HG02588 (cell line): ENCODE measurements around the gene PROSER3.
A peak's percentile ranks its signal among the peaks of the same experiment; 100 is the strongest.

Experiments
- ATAC-seq: cut with Tn5 transposase; IDR thresholded peaks from one replicate; pipeline ENCODE4 v1.9.1; 2021; ENCODE audit warnings: mild to moderate bottlenecking, moderate library complexity; ENCODE audit not compliant: unreplicated experiment

Gene PROSER3

GRCh38 chr19:35738021-35738886, 19.7 kb upstream of the PROSER3 start:
- no peak for ATAC-seq

- ATAC-seq: no peak
Observed at GRCh38 chr19:35738887-35739229, 19.1 kb upstream of the PROSER3 start.

DNA sequence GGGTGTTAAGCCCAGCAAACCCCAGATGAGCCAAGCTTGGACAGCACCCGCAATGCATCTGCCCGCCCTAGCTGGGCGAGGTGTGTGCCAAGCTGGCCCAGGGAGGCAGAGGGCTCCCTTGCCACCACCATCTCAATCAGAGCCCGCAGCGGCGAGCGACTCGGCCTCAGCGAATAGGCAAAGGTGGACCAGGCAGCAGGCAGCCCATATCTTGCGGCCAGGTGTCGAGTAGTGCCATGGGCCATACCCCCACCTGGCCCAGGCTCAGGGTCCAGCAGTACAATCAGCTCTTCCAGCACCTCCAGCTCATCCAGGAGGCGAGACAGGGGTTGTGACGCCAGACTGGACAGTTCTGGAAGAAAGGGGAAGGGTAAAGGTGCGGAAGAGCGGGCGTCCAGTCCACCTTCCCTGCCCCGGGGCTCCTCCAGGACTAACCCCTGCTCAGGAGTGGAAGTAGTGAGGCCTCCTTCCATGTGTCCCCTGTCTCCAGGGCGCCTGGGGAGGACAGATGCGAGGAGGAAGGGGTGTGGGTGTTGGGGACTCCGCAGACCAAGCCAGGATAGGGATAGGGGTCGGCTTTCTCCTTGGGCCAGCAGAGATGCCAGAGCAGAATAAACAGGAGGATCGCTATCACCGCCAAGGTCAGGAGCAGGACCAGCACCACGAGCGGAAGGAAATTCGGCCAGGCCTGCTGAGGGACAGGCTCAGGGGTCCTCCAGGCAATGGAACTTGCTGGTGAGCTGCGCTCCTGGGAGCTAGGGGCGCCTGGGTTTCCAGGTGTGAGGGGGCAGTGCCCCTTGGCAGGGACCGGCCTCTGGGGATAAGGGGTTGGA, 18.5 kb upstream of the PROSER3 start:
- ATAC-seq: no peak

GRCh38 chr19:35740108-35740422, 17.9 kb upstream of the PROSER3 start:
- no peak for ATAC-seq

DNA sequence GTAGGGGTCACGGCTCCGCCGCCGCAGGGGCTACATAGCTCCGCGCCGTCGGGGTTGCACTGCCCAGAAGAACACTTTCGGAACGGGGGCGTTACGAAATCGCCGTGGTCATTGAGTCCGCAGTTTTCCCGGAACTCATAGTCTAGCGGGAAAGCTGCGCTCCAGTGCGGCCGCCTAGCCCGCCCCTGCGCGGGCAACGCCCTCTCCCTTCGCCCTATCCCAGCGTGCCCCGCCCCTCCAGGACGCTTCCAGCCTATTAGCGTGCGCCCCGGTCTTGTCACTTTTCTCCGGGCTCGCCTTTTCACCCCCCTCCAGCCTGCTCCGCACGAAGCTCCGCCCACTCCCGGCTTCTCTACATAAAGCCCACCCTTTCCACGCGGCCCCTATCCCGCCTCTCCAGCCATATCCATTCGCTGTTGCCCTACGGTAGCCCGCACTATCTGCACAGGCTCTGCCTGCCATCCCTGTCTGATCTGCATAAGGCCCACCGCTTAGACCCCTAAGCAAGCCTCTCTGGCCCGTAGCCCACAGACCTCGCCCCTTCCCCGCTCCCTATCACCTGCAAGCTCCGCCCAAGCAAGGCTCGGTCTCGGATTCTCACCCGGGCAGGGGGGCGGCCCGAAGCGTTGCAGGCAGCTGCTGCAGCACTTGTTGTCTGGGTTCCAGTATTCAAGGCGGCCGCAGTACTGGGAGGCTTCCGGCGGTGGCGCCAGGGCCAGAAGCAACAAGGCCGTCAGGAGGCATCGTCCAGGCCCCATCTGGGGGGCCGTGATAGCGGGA, 17.4 kb upstream of the PROSER3 start:
- ATAC-seq: peak; percentile 50

GRCh38 chr19:35741203-35741515, 16.8 kb upstream of the PROSER3 start:
- no peak for ATAC-seq

- ATAC-seq: no peak
Observed at GRCh38 chr19:35742121-35742724, 15.8 kb upstream of the PROSER3 start, which contains the start of gene IGFLR1. TSS of gene IGFLR1 (minus strand) at chr19:35742452. CDS start at chr19:35741180, 1,272 bp downstream.

DNA sequence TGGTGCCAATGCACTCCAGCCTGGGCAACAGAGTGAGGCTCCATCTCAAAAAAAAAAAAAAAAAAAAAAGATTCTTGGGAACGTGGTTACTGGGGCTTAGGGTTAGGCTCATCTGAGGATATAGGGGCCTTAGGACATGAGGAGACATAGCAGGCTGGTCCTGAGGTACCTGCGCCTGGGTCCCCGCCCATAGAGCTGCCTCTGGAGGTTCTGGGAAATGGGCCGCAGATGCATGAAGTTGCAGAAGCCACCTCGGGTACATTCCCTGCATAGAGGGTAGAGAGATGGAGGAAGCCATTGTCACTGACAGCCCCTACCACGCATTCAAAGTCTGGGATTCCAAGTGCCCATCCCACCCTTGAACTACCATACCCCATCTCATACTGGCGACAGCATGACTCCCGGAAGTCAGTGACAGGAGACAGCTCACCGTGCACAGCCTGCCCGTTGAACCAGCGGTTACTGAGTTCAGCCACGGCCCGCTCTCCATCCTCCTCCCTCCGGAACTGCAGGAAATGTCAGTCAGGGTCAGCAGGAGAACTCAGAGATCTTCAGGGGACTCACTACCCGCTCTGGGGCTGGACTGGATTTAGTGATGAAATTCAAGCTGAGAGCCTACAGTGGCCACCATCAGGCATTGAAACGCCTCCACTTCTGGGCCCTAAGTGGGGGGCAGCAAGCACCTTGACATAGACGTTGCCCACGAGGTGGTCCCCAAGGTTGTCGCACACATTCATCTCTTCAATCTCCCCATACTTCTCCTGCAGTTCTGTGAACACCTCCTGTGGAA, 14.1 kb upstream of the PROSER3 start:
- ATAC-seq: no peak

GRCh38 chr19:35744430-35745327, 13.3 kb upstream of the PROSER3 start:
- peak; percentile 31 for ATAC-seq

DNA sequence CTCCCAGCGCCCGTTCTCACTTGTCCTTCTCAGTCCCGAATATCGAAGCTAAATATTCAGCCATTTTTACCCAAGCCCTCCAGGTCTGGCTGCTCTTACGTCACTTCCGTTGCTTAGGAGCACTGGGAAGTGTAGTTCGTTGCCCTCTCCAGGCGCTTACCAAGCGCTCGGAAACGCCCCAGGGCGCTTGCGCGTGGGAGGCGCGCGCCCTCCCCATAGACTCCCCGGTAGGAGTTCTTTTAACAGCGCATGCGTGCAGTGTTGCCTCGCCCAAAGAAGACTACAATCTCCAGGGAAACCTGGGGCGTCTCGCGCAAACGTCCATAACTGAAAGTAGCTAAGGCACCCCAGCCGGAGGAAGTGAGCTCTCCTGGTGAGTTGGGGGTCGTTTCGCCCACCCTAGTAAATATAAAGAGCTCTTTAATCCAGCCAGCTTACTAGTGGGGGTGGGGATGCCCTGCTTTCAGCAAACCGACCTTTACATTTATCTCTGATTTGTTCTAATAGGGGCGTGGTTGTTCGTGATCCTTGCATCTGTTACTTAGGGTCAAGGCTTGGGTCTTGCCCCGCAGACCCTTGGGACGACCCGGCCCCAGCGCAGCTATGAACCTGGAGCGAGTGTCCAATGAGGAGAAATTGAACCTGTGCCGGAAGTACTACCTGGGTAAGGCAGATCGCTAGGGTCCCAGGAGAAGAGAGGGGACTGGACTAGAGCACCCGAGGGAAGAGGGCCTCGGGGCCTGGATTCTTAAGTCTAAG, 12.5 kb upstream of the PROSER3 start, which contains the start of the genes PSENEN and U2AF1L4:
Gene PSENEN, plus strand, starts transcription at position 324 of the 759 bp plus-strand sequence. Its CDS starts 280 bp downstream, at position 604.
Gene U2AF1L4, minus strand, starts transcription at position 91 of the 759 bp plus-strand sequence. Its CDS starts 27 bp downstream, at position 64.
- peak; percentile 36 for ATAC-seq

- no peak for ATAC-seq
Observed at GRCh38 chr19:35746087-35746462, 11.9 kb upstream of the PROSER3 start.

DNA sequence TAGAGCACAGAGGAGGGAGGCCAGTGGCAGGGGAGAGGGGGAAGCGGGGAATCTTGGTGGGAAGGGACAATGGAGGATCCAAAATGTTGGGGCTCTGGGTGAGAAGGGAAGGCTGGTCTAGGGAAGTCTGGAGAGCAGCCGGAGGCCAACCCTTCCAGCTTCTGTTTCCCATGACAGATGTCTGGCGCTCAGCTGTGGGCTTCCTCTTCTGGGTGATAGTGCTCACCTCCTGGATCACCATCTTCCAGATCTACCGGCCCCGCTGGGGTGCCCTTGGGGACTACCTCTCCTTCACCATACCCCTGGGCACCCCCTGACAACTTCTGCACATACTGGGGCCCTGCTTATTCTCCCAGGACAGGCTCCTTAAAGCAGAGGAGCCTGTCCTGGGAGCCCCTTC, 11.4 kb upstream of the PROSER3 start:
- ATAC-seq: no peak

GRCh38 chr19:35748106-35749020, 9.6 kb upstream of the PROSER3 start, which contains the start of gene LIN37:
TSS of gene LIN37 (plus strand) at chr19:35748576. CDS start at chr19:35748725, 149 bp downstream.
- peak; percentile 63 for ATAC-seq

- no peak for ATAC-seq
Observed at GRCh38 chr19:35750167-35750566, 7.8 kb upstream of the PROSER3 start.

- ATAC-seq: no peak
Observed at GRCh38 chr19:35751839-35752745, 5.9 kb upstream of the PROSER3 start.

- no peak for ATAC-seq
Observed at GRCh38 chr19:35752746-35753350, 5.1 kb upstream of the PROSER3 start.
